ENCODE results near the gene ST8SIA5.

DNA sequence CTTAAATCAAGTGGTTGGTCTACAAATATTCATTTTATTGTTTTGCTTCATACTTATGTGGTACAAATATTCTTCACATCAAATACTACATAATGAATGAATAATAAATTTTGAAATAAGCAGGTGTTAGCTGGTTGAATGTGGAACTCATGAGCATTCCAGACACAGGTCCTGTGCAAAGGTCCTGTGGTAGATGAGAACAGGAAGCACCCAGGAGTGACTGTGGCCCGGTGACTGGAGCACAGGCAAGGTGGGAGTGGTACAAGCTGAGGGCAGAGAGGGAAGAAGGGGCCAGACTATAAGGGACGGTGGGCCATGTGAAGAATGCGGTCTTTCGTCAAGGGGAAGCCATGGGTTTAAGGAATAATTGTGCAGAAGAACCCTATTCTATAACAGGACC lies 73.6 kb downstream of the ST8SIA5 start:
- TF ChIP-seq CREB1 (IDR thresholded peaks at IDR 0.05): no peak
- no peak for TF ChIP-seq CREB1 (CRISPR knock-in tag; IDR thresholded peaks at IDR 0.05)
- no peak for TF ChIP-seq ESRRA (IDR thresholded peaks at IDR 0.05; ENCODE audit: borderline replicate concordance, low read depth)
- TF ChIP-seq, protein P1, sequence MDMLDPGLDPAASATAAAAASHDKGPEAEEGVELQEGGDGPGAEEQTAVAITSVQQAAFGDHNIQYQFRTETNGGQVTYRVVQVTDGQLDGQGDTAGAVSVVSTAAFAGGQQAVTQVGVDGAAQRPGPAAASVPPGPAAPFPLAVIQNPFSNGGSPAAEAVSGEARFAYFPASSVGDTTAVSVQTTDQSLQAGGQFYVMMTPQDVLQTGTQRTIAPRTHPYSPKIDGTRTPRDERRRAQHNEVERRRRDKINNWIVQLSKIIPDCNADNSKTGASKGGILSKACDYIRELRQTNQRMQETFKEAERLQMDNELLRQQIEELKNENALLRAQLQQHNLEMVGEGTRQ (CRISPR knock-in tag; IDR thresholded peaks at IDR 0.05): no peak
